Hematopoietic multipotent progenitor cell treated with erythropoietin and hydrocortisone succinate and interleukin-3 and kit ligand, for 15 days (in vitro differentiated cells): ENCODE results near the gene OR52A5.
"Not testable (repeated sequence)": the region's sequence is repeated elsewhere in the genome, so short reads cannot be mapped to it uniquely, and the experiment has no call there.

ENCODE experiments used
- DNase-seq: peaks from one replicate; pipeline ENCODE4 v3.0.0-alpha.2; 2015; ENCODE audit warnings: low spot score

The OR52A5 gene

DNA sequence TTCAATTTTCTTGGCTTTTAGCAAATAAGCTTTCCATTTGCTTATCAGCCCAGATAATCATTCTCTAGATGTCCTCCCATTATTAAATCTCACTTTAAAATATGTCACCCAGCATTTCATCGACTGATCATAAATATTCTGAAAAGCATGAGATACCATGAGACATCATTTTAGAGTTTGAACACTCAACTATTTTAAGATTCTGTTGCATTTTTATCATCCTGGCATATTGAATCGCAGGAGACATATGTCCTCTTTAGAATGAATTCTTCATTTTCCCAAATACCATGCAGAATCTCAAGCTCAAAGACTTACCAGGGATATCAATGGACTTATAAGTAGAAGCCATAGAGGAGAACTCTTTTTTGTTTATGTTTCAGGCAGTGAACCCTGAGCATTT, at the start of gene OR52A5:
TSS of gene OR52A5 (minus strand) at position 361 of the 400 bp plus-strand sequence. CDS start 5,714 bp downstream, outside the sequence.
- no peak for DNase-seq

DNA sequence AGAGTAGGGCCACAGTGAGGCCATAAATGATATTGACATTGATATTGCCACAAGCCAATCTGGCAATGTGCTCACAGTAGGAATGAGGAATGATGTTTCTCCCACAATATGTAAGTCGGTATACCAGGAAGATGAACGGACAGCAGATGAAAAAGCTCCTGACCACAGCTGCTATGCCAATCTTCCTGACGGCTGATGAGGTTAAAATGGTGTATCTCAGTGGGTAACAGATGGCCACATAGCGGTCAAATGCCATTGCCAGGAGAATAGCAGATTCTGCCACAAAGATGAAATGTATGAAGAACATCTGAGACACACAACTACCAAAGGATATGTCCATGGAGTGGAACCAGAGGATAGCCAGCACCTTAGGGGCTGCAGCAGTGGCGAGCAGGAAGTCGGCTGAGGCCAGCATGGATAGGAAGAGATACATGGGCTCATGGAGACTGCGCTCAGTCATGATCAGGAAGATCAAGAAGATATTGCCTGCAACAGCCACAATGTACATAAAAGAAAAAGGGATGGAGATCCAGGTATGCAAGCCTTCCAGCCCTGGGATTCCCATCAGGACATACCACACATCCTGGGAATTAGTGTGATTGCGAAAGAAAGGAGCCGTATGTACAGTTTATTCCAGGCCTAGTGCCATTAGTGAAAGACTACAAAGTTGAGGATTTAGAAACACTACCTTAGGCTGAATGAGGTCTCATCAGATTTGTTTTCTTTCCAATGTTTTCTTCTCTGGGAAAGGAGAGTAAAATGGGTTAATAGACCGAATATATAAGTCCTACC, 40.1 kb upstream of the OR52A5 start:
- no peak for DNase-seq

DNA sequence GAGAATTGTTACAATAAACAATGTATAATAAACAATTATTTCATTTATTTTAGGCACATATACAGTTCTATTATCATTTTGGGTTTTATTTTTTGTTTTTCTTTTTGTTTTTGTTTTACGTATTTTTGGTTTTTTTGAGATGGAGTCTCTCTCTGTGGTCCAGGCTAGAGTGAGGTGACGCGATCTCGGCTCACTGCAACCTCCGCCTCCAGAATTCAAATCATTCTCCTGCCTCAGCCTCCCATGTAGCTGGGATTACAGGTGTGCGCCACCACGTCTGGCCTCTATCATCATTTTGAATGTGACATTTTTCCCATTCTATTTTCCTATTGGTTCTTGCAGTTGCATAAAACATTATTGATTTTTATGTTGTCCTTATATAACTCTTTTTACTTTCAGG, 36.8 kb upstream of the OR52A5 start:
- no peak for DNase-seq

DNA sequence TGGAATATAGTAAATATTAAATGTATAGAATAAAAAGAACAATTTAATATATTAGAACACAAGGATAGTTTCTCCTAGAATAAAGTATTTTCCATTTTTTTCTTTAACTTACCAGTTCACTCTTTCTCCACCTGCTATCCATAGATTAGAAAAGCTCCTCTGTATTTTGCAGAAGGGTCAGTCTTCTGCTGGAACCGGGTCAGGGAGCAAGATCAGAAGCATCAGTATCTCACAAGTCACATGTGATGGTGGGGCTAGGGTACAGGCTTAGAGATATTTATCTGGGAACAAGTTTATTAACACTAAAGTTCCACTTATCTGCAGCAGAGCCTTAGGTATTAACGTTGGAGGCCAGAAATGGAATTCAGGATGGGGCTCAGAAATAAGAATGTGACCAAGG, 33.7 kb upstream of the OR52A5 start:
- no peak for DNase-seq

DNA sequence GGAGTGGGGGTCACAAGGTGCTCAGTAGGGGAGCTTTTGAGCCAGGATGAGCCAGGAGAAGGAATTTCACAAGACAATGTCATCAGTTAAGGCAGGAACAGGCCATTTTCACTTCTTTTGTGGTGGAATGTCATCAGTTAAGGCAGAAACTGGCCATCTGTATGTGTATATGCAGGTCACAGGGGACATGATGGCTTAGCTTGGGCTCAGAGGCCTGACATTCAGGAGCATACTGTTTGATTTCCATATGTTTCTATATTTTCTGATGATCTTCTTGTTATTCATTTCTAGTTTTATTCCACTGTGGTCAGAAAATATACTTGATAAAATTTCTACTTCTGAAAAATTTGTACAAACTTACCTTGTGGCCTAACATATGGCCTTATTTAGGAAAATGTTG, 27.7 kb upstream of the OR52A5 start:
- DNase-seq: not testable (repeated sequence)

DNA sequence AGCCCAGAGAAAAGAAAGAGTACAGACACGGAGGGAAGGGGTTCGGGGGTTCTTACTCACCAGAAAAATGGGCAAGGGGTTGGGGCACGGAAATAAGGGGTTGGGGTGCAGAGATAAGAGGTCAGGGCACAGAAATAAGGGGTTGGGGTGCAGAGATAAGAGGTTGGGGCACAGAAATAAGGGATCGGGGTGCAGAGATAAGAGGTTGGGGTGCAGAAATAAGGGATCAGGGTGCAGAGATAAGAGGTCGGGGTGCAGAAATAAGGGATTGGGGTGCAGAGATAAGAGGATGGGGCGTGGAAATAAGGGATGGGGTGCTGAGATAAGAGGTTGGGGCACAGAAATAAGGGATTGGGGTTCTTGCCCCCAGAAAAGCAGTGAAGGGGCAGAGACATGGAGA, 26.7 kb upstream of the OR52A5 start:
- not testable (repeated sequence) for DNase-seq

DNA sequence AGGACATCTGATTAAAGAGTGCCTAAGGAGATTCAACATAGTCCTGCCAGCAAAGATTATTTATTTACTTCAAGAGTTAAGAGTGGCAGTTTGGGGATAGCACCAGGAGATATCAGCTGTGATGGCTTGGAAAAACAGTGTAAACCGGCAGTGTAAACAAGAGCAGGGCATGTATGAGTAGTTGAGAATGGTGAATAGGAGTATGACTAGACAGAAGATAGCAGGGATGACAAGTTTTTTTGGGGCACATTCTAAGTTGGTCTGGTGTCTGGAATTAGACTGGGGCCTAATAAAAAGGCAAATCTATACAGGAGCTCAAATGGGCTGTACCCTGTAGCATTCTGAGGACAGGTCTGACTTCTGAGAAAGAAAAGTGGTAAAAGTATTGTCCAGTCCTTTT, 22.9 kb upstream of the OR52A5 start:
- DNase-seq: not testable (repeated sequence)

DNA sequence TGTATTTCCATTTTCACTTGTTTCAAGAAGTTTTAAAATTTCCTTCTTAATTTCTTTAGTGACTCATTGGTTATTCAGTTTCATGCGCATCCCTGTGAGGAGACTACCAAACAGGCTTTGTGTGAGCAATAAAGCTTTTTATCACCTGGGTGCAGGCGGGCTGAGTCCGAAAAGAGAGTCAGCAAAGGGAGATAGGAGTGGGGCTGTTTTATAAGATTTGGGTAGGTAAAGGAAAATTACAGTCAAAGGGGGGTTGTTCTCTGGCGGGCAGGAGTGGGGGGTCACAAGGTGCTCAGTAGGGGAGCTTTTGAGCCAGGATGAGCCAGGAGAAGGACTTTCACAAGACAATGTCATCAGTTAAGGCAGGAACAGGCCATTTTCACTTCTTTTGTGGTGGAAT, 22.1 kb upstream of the OR52A5 start:
- peak; percentile 7 for DNase-seq

DNA sequence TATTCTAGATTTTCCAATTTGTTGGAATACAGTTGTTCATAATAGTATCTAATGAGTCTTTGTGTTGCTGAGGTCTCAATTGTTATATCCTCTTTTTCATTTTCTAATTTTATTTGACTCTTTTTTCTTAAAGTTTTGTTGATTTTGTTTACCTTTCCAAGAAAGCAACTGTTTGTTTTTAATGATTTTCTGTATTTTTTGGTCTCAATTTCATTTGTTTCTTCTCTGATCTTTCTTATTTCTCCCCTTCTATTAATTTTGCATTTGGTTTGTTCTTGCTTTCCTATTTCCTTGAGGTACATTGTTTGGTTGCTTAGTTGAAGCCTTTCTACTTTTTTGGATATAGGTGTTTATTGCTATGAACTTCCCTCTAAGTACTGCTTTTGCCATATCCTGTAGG, 21.6 kb upstream of the OR52A5 start:
- DNase-seq: no peak

DNA sequence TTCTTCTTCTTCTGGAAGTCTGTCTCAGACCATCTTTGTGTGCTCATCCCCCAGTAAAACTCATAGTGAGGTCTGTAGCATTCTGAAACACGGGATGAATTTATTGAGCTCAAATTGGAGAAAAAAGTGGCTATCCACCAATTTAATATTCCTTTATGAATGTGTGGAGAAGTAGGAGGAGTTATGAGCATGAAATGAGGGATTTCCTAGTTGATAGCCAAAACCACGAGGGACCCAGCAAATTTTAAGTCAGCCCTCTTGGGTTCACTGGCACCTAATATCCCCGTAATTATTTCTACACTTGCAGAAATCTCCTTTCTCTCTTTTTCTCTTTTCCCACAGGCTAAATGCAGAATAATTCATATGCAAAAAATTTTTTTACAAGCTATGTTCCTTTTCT, 16.5 kb upstream of the OR52A5 start, which contains the start of gene OR52A1:
TSS of gene OR52A1 (minus strand) at position 101 of the 400 bp plus-strand sequence. CDS start 2,388 bp downstream, outside the sequence.
- DNase-seq: no peak

DNA sequence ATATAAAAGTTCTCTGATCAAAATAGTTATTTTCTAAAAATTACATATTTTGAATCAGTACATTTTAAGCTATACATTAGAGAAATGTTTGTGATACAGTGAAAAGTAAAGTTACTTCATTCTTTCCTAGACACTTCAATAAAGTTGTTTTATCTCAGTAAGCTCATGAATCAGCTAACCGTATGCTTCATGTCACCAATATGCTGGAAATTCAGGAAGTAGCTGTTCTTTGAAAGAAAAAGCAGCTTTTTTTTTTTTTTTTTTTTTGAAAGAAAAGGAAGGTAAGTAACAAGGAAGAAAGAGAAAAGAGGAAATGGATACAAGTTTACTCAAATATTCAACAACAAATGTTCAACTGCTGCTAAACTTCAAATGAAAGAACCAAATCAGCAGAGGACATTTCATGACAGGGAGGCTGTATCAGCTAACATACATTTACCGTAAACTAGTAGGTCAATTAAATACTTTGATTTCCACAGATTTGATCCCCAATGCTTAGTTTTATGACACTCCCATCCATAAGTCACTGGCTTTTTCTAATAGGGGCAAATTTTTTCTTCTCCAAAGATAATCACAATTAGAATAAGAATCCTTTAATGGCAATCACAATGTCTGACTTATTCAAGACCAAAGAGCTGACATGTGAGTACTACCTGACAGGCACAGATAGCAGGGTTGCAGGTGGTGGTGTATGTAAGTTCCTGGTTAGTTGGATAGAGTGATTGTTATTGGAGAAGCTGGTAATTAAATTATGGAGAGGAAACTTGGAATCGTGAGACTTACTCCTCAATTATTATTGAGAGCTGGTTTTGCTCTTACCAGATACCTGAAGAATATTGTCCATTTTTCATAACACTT, 15.6 kb upstream of the OR52A5 start:
- peak; percentile 7 for DNase-seq

DNA sequence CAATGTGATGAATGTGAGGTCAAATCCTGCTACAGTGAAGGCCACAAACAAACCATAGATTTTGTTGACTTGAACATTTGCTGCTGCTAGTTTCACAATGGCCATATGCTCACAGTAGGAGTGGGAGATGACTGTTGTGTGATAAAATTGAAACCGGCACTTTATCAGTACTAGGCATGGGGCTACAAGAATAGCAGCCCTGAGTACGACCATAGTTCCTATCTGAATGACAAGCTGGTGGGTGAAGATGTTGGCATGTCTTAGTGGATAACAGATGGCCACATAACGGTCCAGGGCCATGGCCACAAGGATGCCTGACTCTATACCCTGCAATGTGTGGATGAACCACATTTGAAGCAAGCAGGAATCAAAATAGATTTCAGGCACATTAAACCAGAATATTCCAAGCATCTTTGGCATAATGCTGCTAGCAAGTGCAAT, 13.6 kb upstream of the OR52A5 start:
- DNase-seq: peak; percentile 34

DNA sequence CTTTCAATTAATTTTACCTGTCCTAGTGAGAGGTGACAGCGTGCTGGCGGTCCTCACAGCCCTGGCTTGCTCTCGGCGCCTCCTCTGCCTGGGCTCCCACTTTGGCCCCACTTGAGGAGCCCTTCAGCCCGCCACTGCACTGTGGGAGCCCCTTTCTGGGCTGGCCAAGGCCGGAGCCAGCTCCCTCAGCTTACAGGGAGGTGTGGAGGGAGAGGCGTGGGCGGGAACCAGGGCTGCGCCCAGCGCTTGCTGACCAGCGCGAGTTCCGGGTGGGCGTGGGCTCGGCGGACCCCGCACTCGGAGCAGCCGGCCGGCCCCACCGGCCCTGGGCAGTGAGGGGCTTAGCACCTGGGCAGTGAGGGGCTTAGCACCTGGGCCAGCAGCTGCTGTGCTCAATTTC, 6.0 kb upstream of the OR52A5 start:
- not testable (repeated sequence) for DNase-seq

DNA sequence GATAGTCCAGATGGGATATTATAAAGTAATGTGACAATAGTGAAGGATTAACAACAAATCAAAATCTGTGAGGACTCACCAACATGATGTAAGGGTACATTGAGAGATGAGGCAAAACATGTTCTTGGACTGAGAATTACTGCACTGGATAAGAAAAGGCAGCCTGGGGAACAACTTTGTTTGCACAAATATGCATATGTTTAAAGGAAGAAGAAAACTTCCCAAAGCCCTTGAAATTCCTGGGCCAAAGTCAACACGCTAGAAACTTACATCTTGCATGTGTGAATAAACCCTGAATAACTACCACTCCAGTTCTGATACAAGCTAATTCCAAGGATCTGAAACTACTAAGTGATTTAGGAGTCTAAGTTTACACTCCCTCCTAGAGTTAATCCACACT, 1.1 kb downstream of the OR52A5 start:
- no peak for DNase-seq

DNA sequence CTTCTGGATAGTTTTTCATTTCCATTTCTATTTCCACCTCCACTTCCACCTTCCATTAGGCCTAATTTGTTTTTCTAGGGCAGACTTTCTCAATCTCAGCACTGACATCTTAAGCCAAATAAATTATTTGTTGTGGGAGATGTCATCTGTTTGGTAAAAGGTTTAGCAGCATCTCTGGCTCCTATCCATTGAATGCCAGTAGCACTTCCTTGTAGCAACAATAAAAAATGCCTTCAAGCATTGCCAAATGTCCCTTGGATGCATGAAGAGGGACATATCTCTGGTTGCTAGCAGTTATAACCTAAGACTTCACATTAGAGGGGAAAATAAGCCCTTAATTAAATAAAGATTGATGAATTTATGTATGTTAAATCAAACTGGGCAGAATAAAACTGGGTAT, 1.9 kb downstream of the OR52A5 start:
- no peak for DNase-seq

DNA sequence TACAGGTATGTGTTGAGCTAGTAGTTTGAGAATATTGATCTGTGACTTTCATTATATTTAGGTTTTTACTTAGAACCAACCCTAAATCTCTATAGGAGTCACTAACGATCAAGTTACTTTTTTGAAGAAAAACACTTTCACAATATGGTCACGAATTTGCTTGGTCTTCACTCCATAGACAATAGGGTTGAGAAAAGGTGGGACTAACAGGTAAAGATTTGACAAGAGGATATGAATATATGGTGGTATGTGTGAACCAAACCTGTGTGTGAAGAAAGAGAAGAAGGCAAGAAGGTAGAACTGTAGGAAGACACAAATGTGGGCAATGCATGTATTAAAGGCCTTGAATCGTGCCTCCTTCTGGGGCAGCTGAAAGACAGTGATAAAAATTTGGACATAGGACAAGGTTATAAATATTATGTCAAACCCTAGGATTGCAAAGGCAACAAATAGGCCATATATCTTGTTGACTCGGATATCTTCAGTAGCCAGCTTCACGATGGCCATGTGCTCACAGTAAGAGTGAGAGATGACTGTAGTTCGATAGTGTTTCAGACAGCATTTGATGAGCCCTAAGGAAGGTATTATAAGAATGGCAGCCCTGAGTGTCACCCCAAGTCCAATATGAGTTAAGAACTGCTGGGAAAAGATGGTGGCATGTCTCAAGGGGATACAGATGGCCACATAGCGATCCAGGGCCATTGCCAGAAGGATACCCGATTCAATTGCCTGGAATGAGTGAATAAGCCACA, 6.4 kb downstream of the OR52A5 start:
- no peak for DNase-seq

DNA sequence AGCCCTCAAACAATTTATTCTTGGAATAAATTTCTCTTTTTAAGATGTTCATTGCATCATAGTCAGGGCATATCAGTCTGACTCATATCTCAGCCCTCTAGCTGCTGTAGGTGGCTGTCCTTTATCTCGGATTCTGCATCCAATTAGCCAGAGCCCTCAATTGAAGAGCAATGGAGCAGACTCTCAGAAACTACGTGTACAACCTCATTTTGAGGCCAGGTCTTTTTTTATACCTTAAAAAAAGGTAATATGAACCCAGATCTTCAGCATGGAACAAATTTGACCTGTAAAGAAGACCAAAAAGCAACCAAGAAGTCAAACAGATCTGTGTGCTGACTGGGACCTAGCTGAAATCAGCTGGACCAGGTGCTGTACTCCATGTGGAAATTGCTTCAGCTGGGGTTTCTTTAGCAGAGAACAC, 8.7 kb downstream of the OR52A5 start:
- peak; percentile 58 for DNase-seq

DNA sequence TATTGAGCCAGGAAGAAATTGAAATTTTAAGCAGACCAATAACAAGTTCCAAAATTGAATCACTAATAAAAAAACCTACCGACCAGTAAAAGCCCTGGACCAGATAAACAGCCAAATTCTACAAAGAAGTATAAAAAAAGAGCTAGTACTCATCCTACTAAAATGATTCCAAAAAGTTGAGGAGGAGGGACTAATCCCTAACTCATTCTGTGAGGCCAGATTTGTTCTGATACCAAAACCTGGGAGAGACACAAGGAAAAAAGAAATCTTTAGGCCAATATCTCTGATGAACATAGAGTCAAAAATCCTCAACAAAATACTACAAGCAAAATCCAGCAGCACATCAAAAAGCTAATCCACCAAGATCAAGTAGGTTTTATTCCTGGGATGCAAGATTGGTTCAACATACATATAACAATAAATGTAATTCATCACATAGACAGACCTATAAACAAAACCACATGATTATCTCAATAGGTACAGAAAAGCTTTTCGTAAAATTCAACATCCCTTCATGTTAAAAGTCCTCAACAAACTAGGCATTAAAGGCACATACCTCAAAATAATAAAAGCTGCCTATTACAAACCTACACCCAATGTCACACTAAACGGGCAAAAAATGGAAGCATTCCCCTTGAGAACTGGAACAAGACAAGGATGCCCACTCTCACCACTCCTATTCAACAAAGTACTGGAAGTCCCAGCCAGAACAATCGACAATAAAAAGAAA, 13.1 kb downstream of the OR52A5 start:
- no peak for DNase-seq

DNA sequence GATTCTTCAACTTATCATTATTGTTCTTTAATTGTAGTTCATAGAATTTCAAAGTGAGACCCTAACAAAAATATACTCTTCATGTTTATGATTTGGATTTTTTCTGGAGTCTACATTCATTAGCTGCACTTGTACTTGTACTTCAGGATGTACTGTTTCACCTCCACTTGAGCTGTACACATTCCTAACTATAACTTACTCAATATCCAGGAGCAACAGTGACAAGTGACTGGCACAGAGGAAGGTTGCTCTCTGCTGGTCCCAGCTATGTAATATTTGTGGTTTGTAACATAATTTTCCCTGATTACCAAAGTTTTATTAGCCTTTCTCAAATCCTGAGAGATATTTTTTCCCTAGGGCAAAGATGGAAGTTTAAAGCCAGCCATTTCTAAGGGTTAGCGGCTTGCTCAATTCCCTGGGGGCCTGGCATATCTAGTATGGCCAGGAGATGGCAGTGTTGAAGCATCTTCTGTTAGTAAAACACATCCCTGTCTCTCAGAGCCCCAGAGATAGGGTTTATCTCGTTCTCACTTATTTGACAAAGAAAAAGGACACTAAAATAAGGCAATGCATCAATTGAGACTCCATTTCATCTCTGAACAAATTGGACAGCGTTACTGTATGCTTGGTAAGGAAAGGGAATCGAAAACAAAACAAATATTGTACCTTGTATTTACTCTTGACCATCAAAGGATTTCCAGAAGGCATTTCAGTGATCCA, 14.2 kb downstream of the OR52A5 start:
- DNase-seq: peak; percentile 88

DNA sequence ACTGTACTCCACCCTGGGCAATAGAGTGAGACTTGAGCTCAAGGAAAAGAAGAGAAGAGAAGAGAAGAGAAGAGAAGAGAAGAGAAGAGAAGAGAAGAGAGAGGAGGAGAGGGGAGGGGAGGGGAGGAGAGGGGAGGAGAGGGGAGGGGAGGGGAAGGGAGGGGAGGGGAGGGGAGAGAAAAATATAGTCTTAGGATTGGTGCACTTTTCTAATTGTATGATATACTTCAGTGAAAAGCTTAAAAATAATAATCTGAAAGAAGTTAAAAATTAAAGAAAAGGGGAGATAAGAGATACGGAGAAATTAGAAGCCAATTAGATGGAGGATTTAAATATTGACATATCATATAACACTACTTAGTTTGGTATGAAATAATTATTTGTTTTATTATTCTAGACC, 19.3 kb downstream of the OR52A5 start:
- DNase-seq: no peak

DNA sequence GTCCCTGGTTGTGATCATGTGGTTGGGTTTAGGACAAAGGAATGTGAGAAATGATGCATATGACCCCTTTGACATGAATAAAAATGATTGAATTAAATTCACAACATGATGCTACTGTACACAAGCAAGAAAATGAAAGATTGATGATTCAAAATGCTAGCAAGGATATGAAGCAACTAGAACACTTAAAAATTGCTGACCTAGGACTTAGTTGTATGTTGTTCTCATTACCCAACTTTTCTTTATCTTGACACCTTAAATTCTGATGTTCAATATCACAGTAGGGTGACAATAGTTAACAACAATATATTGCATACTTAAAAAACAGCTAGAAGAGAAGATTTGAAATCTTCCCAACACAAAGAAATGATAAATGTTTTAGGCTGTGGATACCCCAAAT, 20.6 kb downstream of the OR52A5 start:
- no peak for DNase-seq
